Thoracic aorta (tissue), 2 donors: ENCODE measurements around the gene TRAPPC2L. TPM values are rescaled to one million over a fixed set of nuclear protein-coding genes. Genes with fewer than 3 reads are reported as not detected.

Source experiments
- ATAC-seq: fragments of 150-250 bp; one replicate; pipeline ENCODE4 v1.8.0; 2017; ENCODE audit warnings: low read depth; ENCODE audit not compliant: insufficient number of reproducible peaks, low FRiP score
- DNase-seq: peaks from one replicate; pipeline ENCODE4 v3.0.0-alpha.2; 2020; ENCODE audit warnings: low spot score
- H3K27ac ChIP-seq, 2 donors: fragments of 200-600 bp; sonication (generic); 1 replicate in 1 of 2; 2 replicates in 1 of 2; pipeline ENCODE4 v1.5.1; 2016; ENCODE audit warnings: mild to moderate bottlenecking in 2 of 2, moderate library complexity in 2 of 2
- H3K27me3 ChIP-seq: fragments of 200-600 bp; sonication (generic); replicated peaks from 2 replicates; pipeline ENCODE4 v1.6.0; 2016; ENCODE audit warnings: mild to moderate bottlenecking; ENCODE audit not compliant: insufficient read depth
- H3K36me3 ChIP-seq: fragments of 200-600 bp; sonication (generic); one replicate; pipeline ENCODE4 v1.5.1; 2016
- H3K4me1 ChIP-seq, 2 donors: fragments of 200-600 bp; sonication (generic); 1 replicate in 1 of 2; 2 replicates in 1 of 2; pipeline versions ENCODE4 v1.5.1 to v1.6.0; 2016; ENCODE audit warnings: low read depth in 2 of 2, mild to moderate bottlenecking in 1 of 2; ENCODE audit not compliant: control insufficient read depth in 1 of 2
- H3K4me3 ChIP-seq: fragments of 200-600 bp; sonication (generic); 2 replicates; pipeline ENCODE4 v1.5.1; 2016; ENCODE audit warnings: mild to moderate bottlenecking
- H3K9me3 ChIP-seq: fragments of 200-600 bp; sonication (generic); 2 replicates; pipeline ENCODE4 v1.5.1; 2016
- total RNA-seq, 2 donors: library from RNA; depleted of rRNA; stranded (reverse); fragments of >200 nt; gene quantifications; one replicate each; pipeline versions ENCODE4 v1.1.0 to v1.2.3, GENCODE V29; 2016
- TF ChIP-seq, protein P1 (sequence below): fragments of 200-600 bp; sonication (generic); IDR thresholded peaks from one replicate; pipeline ENCODE4 v1.5.1; 2019; ENCODE audit warnings: antibody characterized with exemption

The TRAPPC2L gene
- total RNA-seq, 2 donors from 2014 or later, result 12.4 to 31.4 TPM

DNA sequence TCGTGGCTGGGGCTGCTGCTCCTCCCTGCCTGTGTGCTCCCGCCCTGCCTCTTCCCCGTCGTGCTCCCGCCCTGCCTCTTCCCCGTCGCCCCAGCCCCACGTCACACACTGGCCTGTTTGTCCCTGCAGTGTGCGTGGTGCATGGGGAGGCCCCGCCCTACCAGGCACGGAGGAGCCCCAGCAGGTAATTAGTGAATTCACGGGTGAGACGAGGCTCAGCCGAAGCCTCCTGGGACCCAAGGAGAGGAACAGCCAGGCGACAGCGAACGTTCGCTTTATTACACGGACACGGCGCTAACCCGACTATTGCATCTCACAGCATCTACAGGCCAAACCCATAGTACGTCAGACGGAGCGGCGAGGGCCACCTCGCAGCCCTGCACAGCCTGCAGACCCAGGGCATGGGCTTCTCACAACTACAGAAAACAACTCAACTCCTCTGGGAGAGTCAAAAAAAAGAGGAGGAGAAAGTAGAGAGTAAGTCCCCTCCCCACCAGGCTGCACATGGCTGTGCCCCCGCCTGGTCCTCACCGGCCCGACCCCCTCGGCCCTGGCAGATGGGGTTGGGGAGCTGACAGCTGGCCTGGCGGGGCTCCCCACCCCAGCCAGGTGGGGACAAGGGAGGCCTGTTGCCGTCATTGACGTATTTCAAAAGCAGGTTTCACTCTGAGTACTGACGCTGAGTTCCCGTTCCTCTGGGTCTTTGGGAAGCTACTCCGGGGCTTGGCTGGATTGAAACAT, 13.9 kb downstream of the TRAPPC2L start:
- ATAC-seq (no peak), DNase-seq (no peak)
- TF ChIP-seq, protein P1, sequence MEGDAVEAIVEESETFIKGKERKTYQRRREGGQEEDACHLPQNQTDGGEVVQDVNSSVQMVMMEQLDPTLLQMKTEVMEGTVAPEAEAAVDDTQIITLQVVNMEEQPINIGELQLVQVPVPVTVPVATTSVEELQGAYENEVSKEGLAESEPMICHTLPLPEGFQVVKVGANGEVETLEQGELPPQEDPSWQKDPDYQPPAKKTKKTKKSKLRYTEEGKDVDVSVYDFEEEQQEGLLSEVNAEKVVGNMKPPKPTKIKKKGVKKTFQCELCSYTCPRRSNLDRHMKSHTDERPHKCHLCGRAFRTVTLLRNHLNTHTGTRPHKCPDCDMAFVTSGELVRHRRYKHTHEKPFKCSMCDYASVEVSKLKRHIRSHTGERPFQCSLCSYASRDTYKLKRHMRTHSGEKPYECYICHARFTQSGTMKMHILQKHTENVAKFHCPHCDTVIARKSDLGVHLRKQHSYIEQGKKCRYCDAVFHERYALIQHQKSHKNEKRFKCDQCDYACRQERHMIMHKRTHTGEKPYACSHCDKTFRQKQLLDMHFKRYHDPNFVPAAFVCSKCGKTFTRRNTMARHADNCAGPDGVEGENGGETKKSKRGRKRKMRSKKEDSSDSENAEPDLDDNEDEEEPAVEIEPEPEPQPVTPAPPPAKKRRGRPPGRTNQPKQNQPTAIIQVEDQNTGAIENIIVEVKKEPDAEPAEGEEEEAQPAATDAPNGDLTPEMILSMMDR, result no peak
- no peak overlapping the region for H3K4me3 ChIP-seq
- no peak overlapping the region for H3K27ac ChIP-seq
- H3K36me3 ChIP-seq, result no peaks in the 10 kb centered on the region
- H3K9me3 ChIP-seq, result no peaks in the 10 kb centered on the region
- no peaks in the 10 kb centered on the region for H3K4me1 ChIP-seq
- H3K27me3 ChIP-seq, result no peaks in the 10 kb centered on the region

DNA sequence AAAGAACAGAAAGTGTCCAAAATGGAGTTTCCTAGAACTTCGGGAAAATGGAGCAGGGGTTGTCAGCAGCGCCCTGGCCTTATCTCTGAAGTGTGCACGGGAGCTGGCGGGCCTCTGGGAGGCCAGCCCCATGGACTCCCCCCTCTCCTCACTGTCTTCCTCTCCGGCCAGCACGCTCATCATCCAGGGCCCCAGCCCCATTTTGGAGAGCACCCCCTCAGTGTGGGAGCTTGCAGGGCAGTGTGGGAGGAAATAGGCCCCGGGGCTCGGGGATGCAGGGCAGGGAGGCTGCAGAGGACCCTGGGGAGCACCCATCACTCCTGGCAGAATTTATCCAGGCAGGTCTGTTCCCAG, 14.4 kb downstream of the TRAPPC2L start:
- no peak overlapping the region for H3K4me3 ChIP-seq
- TF ChIP-seq, protein P1, result no peak
- no peaks in the 10 kb centered on the region for H3K36me3 ChIP-seq
- no peaks in the 10 kb centered on the region for H3K4me1 ChIP-seq
- DNase-seq (no peak), ATAC-seq (no peak)
- no peaks in the 10 kb centered on the region for H3K9me3 ChIP-seq
- no peak overlapping the region for H3K27ac ChIP-seq
- no peaks in the 10 kb centered on the region for H3K27me3 ChIP-seq

DNA sequence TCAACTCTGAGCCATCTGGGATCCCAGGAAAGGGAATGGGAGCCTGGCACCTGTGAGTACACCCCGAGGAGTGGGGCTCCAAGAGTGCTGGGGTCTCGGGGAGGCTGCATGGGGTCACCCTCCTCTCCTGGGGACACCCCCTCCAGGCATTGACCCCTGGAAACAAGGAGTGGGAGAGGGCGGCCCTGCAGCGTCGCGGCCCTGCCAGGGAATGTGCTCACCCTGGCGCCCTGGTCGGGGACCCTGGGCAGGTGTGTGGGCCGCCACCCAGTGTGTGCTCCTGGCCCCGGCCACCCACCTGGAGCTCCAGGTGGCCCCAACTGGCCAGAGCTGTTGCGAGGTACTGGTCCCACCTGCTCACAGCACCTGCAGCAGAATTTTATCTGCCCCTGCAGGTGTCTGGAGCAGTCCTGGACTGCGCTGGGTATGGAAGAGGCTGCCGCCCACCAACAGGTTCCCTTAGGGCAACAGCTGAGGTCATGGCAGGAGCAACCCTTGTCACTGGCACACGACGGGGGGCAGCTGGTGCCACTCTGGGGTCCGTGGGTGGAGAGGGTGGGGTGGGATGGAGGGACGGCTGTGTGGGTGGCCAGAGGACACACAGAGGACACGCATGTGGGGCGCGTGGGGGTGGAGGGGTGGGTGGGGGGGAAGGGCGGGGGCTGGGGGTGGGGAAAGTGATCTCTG, 14.9 kb downstream of the TRAPPC2L start:
- TF ChIP-seq, protein P1, result no peak
- Histone ChIP-seq H3K4me3 (no peak overlapping the region), H3K36me3 (no peaks in the 10 kb centered on the region), H3K27ac (no peak overlapping the region), H3K4me1 (no peaks in the 10 kb centered on the region), H3K9me3 (no peaks in the 10 kb centered on the region), H3K27me3 (no peaks in the 10 kb centered on the region)
- ATAC-seq, result no peak
- DNase-seq, result no peak

DNA sequence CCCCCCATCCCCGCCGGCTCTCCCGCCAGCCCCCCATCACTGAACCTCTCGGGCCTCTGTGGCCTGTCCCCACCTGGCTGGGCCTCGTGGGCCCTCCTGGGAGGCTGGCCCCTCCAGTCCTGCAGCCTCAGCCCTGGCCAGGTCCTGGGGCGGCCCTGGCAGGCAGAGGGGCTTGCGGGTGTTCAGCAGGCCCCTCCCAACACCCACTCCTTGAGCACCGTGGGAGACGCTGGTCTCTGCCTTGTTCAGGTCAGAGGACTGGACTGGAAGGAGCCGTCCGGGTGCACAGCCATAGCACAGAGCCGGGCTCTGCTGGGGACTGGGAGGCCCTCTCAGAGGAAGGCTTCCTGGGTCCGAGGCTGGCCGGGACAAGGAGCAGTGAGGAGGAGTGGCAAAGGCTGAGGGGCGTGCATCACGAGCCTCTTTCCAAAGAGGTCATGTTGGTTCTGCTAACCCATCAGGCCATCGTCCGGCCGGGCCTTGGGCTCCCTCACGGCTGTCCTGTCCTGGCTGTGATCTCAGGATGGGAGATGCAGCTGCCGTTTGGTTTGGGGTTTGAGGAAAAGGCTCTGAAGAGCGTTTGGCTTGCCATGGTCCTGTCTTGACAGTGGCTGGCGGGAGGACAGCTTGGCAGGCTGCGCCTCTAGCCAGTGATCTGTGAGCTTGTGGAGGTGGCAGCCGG, 15.9 kb downstream of the TRAPPC2L start:
- no peak for ATAC-seq
- no peaks in the 10 kb centered on the region for H3K27me3 ChIP-seq
- no peak overlapping the region for H3K27ac ChIP-seq
- H3K4me1 ChIP-seq, result no peaks in the 10 kb centered on the region
- no peak for DNase-seq
- TF ChIP-seq, protein P1, result no peak
- H3K36me3 ChIP-seq, result no peaks in the 10 kb centered on the region
- H3K9me3 ChIP-seq, result no peaks in the 10 kb centered on the region
- no peak overlapping the region for H3K4me3 ChIP-seq

DNA sequence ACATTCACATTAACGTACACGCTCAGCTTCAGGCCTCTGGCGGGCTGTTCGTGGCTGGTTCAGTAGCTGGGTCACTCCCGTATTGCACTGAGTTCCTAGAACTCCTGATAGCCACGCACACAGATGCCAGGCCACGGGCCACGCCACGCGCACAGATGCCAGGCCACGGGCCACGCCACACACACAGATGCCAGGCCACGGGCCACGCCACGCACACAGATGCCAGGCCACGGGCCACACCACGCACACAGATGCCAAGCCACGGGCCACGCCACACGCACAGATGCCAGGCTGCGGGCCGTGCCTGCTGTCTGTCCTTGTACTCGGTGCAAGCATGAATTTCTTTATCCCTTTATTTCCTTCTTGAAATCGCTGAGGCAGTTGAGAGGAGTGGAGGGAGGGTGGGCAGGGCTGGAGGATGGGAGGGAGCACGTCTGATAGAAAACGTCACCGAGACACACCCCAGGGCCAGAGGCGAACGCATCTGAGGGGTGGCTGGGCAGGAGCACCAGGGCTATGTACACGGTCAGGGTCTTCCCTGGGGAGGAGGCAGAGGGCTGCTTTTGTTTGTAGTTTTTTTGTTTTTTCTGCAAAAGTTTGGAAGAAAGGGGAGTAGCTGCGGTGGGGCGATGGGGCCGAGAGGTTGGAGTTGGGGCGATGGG, 18.1 kb downstream of the TRAPPC2L start:
- H3K27ac ChIP-seq, result no peak overlapping the region
- no peaks in the 10 kb centered on the region for H3K27me3 ChIP-seq
- no peak overlapping the region for H3K4me3 ChIP-seq
- H3K4me1 ChIP-seq, result no peaks in the 10 kb centered on the region
- ATAC-seq (no peak), DNase-seq (no peak)
- H3K36me3 ChIP-seq, result no peaks in the 10 kb centered on the region
- TF ChIP-seq, protein P1, result no peak
- no peaks in the 10 kb centered on the region for H3K9me3 ChIP-seq
